Ammon's horn (tissue), 1 donor: Measurements from ENCODE around the gene CRTC2.
A peak's percentile ranks its signal among the peaks of the same experiment; 100 is the strongest.
"Not testable (repeated sequence)": the region's sequence is repeated elsewhere in the genome, so short reads cannot be mapped to it uniquely, and the experiment has no call there.

Experiments used
- DNase-seq: peaks from one replicate; pipeline ENCODE4 v3.0.0-alpha.2; 2016; ENCODE audit warnings: low spot score

CRTC2 gene

DNA sequence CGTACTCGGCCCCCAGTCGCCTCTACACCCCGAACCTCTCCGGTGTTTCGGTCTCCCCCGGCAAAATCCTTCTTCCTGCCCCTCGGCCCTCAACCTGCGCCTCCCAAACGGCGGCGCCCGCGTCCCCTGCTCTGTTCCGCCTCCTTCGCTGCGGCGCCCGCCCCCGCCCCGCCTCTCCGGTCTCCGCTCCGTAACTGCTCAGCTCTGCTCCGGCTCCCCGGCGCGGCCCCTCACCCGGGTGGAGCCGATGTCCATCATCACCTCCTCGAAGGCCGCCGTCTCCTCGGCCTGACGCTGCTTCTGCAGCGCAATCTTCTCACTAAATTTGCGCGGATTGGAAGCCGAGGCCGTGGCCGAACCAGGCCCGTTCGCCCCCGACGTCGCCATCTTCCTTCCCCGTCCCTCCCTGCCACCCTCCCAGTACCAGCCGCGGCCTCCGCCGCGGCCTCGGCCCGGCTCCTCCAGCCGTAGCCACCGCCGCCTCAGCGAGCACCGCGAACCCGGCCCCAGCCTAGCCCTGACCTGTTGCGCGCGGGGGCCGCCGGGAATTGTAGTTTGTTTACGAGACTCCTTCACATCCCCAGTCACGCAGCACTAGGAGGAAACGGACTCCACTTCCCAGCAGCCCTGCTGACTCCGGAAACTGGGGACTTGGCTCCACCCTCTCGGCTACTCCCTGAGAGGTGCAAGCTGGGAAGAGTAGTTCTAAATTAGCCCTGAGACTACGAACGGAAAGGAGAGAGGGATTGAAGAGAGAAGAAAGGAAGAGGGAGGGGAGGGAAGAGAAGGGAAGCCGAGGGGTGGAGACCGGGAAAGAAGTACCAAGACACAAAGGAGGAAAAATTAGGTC is at the start of gene CRTC2:
Gene CRTC2, minus strand, starts transcription at position 502 of the 850 bp plus-strand sequence. Its CDS starts 115 bp downstream, at position 387.
- peak; percentile 99 for DNase-seq

- DNase-seq = no peak
Observed at GRCh38 chr1:154006136-154006535, 47.7 kb upstream of the CRTC2 start.

DNA sequence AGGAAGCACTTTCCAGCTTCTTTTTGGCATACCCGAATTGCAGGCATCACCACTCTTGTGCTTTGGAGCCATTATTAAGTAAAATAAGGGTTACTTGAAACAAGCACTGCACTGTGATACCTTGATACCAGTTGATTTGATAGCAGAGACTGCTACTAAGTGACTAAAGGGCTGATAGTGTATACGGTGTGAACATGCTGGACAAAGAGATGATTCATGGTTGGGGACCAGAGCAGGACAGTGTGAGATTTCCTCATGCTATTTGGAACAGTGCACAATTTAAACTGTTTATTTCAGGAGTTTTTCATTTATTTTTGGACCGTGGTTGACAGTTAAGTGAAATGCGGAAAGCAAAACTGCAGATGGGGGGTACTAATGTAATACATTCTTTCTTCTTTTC is 42.0 kb upstream of the CRTC2 start:
- no peak for DNase-seq

- not testable (repeated sequence) for DNase-seq
Observed at GRCh38 chr1:153996882-153997281, 38.5 kb upstream of the CRTC2 start.

GRCh38 chr1:153995640-153996039 is 37.2 kb upstream of the CRTC2 start:
- no peak for DNase-seq

- DNase-seq = no peak
Observed at GRCh38 chr1:153995202-153995601, 36.8 kb upstream of the CRTC2 start.

DNA sequence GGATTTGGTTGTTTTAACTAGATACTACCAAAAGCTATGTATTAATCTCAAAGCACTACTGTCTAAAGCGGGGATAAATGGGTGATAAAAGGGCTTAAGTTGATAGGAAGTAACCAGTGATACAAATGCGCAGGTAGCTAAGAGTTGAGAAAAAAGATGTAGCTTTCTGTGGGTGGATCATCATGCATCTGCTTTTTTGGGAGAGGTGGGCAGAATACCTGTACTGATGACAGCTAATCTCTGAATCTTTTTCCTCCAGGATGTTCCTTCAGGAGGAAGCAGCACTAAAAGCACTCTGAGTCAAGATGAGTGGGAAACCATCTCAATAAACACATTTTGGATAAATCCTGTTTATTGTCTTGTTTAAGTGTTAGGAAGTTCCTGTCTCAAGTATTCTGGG is 33.4 kb upstream of the CRTC2 start:
- no peak for DNase-seq

DNA sequence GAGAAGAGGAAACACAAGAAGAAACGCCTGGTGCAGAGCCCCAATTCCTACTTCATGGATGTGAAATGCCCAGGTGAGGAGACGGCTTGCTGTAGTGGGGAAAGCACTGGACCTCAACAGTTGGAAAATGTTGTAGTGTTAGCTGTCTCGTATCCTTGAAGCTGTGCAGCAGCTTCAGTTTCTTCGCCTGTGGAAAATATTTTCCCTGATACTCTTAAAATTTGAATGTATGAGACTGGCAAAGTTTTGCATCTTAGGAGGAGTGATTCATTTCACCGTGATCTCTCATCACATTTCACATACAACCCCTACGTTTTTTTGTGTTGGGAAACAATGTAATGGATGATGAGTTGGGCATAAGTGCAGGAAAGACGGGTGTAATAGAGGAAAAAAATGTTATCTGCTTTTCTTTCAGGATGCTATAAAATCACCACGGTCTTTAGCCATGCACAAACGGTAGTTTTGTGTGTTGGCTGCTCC is 32.8 kb upstream of the CRTC2 start:
- DNase-seq = no peak

DNA sequence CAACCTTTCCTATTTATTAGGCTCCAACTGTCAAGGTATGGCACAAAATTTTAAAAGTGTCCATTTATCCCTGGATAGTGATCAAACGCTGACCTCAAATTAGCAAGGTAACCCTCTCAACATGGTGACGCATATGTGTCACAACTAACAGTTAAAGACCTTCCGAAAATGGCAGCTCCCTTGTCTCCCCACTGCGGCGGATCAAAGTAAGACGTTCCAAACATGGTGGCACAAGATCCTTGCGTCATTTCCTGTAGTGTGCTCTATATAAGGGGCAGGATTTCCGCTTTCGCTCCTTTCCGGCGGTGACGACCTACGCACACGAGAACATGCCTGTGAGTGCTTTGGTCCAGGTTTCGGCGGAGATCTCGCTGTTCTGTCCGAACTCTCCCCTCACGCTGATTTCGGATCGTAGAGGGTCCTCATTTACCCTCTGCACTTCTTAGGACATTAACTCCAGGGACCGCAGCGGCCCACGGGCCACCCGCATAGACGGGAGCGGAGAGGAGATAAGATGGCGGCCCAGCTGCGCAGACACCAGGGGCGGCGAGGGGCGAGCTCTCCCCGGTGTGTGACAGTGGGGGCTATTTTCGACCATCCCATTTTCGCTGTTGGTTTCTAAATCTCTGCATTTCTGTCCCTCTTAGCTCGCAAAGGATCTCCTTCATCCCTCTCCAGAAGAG is 32.2 kb upstream of the CRTC2 start, which contains the start of gene RPS27:
Gene RPS27, plus strand, starts transcription at position 295 of the 683 bp plus-strand sequence. Its CDS starts 35 bp downstream, at position 330.
- DNase-seq = peak; percentile 99

DNA sequence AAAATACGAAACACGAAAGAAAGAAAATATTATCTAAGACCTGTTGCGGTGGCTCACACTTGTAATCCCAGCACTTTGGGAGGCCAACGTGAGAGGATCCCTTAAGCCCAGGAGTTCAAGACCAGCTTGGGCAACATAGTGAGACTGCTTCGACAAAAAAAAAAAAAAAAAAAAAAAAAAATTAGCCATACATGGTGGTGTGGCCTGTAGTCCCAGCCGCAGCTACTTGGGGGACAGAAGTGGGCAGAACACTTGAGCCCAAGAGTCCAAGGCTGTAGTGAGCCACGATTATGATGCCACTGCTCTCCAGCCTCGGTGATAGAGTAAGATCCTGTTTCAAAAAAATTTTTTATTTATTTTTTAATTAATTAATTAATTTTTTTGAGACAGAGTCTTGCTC is 29.2 kb upstream of the CRTC2 start:
- no peak for DNase-seq

DNA sequence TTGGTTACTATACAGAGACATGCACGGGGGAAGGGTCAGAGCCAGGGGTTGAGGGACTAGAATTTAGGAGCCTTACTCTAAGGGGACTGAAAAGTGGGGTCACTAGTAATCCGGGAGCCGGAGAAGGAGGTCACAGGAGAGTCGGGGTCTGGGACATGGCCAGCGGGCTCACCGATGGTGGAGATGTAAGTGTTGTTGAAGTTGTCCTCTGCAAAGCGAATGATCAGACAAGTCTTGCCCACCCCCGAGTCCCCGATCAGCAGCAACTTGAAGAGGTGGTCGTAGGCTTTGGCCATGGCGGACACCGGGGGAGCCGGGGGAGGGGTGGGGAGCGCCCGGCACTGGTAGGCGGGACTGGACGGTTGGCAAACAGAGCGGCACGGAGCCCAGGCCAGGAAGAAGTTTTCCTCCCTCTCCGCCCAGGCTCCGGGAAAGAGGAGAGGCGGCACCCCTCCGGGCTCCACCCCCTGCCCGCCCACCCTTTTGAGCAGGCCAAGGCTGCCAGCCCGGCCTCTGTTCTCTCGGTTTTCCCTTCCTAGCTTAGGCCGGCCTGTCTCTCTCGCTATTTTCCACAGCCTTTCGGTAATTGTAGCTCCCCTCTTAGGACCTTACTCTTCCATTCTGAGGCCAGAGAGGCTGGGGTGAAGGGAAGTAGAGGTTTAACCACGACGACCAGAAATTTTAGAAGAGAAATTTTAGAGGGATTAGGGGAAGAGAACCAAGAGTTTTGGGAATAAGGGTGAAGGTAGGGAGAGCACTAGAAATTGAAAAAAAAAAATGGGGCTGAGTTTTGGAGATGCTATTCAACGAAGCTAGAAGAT is 27.7 kb upstream of the CRTC2 start, which contains the start of gene RAB13:
Gene RAB13, minus strand, starts transcription at position 399 of the 821 bp plus-strand sequence. Its CDS starts 103 bp downstream, at position 296.
- DNase-seq = peak; percentile 79

DNA sequence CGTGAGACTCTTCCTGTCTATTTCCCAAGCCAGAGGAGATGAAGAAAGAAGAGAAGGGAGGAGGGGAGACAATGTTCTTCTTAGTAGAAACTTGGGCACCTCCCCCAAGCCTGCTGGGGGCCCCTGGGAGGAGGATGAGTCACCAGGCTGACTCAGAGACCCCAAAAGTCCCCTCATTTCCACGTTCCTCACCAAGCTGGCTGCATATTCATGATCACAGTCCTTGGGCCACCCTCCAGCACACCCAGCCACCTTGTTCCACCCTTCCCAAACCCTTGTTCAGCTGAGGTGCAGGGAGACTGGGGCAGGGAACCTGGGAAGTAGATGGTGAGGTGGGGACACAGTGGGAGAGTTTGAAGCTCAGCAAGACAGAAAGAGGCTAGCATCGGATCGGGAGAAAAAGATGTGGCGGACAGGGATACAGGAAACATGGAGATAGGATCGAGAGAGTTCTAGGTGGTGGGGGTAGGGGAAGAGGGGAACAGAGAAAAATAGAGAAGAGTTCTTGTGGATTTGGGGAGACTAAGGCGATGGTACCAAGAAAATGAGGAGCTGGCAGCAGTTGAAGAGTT is 27.0 kb upstream of the CRTC2 start:
- DNase-seq = no peak

- no peak for DNase-seq
Observed at GRCh38 chr1:153984123-153984894, 25.9 kb upstream of the CRTC2 start.

- not testable (repeated sequence) for DNase-seq
Observed at GRCh38 chr1:153981735-153982134, 23.3 kb upstream of the CRTC2 start.

DNA sequence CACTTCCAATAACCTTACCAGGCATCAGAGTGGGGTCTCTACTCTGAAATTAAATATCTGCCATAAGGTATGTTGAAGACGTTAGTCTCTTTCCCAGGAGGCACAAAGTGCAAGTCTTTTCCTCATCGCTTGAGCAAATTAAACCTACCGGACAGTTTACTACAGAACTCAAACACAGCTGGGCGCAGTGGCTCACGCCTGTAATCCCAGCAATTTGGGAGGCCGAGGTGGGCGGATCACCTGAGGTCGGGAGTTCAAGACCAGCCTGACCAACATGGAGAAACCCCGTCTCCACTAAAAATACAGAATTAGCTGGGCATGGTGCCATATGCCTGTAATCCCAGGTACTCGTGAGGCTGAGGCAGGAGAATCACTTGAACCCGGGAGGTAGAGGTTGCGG is 20.7 kb upstream of the CRTC2 start:
- not testable (repeated sequence) for DNase-seq

DNA sequence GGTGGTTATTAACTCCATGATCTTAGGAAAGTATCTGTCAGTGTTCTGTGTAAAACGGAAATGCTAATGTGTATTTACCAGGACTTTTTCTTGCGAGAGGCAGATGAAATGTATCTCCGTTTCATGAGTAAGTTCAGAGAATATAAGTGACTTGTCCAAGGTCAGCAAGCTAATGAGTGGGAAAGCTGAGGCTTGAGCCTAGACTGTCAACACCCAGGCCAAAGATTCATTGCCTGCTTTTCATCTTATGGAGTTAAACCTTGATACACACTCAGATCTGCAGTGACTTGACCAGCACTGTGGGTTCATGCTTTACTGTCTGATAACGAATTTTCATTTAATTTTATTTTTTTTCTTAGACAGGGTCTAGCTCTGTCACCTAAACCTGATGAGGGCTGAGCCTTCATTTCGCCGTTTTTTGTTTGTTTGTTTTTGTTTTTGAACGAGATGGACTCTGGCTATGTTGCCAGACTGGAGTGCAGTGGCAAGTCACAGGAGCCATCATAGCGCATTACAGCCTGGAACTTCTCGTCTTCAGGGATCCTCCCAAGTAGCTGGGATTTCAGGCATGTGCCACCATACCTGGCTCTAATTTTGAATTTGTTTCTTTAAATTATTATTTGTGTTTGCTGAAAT is 20.0 kb upstream of the CRTC2 start:
- DNase-seq = no peak

GRCh38 chr1:153977250-153978240 is 19.1 kb upstream of the CRTC2 start, which contains the start of gene JTB:
JTB (minus strand) TSS chr1:153977674; CDS start chr1:153977252, 422 bp downstream.
- DNase-seq = peak; percentile 93

- no peak for DNase-seq
Observed at GRCh38 chr1:153976819-153977249, 18.4 kb upstream of the CRTC2 start.

GRCh38 chr1:153973525-153973924 is 15.1 kb upstream of the CRTC2 start:
- no peak for DNase-seq
